ENCODE data around the gene HDGFL2.
A peak's percentile ranks its signal among the peaks of the same experiment; 100 is the strongest.
"Not testable (repeated sequence)": the region's sequence is repeated elsewhere in the genome, so short reads cannot be mapped to it uniquely, and the experiment has no call there.

HDGFL2 gene

DNA sequence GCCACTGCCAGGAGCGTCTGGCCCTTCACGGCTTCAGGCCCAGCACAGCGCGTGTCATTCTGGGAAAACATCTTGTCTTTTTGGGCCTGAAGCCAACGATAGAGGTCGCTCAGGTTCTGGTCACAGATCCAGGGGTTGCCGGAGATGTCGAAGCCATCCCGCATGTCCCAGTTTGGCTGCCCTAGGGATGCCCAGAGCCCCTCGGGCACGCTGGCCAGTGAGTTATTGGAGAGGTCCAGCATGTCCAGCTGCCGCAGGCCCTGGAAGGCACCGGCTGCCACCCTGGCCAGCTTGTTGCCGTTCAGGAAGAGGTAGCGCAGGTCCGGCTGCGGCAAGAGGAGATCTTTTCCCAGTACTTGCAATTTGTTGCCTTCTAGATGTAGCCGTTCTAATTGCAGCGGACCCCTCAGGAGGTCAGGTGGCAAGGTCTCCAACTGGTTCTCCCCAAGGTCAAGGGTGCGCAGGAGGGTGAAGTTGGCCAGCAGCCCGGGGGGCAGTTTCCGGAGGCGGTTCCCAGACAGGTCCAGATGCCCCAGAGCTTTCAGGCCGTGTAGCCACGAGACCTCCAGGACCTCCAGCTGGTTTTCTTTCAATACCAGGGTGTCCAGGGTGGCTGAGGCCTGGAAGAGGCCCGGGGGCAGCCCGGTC, 66.0 kb downstream of the HDGFL2 start:
- DNase-seq: peak; percentile 52

DNA sequence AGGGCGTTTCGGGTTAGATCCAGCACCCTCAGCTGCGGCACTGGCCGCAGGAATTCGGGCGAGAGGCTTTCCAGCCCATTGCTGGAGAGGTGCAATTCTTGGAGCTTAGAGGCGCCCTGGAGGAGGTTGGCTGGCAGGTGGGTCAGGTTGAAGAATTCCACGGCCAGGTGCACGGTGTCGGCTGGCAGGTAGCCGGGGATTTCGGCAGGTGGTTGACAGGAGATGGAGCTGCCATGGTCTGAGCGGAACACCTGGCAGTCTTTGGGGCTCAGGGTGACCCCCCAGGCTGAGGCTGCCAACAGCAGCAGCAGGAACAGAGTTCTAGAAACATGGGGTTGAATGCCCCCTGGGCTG, 66.5 kb downstream of the HDGFL2 start:
- DNase-seq: peak; percentile 92

DNA sequence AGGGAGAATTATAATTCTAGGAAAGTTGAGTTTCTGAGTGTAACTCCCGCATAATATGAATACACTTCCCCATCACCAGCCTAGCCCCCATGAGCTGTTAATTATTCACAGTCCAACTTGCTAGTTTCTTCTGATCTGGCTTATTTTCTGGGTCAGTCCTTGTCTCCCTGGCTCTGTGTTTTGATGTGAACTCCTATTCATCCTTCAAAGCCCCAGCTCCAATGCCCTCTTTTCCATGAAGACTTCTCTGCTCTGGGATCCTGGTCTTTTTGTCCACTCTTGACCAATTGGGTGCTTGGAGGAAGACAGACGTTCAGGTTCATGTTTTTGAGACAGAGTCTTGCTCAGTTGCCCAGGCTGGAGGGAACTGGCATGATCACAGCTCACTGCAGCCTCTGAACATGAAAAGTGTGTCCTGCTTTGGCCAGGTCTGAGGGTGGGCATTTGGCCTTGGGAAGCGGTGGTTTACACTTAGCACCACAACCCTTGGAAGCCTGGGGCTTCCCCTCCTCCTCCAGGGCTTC, 67.1 kb downstream of the HDGFL2 start:
- DNase-seq: no peak

DNA sequence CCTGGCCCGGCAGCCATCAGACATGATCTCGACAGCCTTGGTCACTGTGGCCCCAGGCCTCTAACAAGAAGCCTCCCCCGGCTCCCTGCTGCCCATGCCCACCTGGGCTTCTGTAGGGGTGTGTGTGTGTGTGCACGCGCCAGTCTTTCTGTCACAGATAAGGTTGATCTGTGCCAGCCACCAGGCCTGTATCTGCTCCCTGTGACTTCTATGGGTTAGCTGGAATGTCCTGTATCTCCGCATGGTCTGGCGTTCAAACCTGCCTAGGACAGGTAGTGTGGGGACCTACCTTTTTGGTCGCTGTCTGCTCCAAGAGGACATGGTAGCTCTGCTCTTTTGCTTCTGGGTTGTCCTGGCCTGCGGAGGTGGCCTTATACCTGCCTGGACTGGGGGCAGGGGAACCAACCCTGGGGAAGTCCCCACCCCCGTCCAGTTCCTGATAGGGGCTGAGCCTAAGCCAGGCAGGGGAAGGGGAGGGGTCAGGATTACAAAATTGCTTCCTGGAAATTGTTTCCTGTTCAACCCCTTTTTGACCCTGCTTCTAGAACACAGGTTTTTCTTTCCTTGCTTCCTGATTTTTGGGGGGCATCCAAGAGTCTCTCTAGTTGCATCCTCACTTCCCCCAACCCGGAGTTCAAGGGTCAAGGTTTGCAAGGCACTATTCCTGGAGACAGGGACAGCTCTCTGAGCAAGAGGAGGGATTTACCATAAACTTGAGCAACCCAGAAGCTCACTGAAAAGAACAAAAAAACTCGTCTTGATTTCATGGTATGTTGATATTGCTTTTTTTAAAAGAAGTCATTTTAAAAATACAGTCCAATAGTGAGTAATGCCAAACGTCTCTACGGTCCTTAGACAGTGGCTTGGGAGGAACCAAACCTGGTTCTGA, 67.8 kb downstream of the HDGFL2 start, which contains the start of gene LRG1:
Gene LRG1, minus strand, starts transcription at position 344 of the 889 bp plus-strand sequence. Its CDS starts 23 bp downstream, at position 321.
- DNase-seq: no peak

DNA sequence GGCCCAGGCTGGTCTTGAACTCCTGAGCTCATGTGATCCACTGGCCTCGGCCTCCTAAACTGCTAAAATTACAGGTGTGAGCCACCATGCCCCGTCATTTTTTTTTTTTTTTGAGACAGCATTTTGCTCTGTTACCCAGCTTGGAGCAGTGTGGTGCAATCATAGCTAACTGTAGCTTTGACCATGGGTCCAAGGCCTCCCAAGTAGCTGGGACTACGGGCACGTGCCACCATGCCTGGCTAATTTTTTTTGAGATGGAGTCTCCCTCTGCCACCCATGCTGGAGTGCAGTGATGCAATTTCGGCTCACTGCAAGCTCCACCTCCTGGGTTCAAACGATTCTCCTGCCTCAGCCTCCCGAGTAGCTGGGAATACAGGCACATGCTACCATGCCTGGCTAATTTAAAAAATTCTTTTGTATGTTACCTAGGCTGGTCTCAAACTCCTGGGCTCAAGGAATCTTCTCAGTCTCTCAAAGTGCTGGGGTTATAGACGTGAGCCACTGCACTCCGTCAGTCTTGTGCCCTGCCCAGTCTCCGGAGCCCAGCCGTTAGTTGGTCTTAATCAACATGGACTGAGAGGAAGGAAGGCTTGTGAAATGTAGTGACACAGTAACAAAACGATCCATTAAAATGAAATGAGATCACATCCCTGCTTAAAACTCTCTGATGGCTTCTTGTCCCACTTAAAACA, 69.2 kb downstream of the HDGFL2 start:
- no peak for DNase-seq

DNA sequence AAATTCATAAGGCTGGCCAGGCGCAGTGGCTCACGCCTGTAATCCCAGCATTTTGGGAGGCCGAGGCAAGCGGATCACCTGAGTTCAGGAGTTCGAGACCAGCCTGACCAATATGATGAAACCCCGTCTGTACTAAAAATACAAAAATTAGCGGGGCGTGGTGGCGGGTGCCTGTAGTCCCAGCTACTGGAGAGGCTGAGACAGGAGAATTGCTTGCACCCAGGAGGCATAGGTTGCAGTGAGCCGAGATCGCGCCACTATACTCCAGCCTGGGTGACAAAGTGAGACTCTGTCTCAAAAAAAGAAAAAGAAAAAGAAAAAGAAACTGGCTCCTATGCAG, 69.7 kb downstream of the HDGFL2 start:
- DNase-seq: not testable (repeated sequence)

DNA sequence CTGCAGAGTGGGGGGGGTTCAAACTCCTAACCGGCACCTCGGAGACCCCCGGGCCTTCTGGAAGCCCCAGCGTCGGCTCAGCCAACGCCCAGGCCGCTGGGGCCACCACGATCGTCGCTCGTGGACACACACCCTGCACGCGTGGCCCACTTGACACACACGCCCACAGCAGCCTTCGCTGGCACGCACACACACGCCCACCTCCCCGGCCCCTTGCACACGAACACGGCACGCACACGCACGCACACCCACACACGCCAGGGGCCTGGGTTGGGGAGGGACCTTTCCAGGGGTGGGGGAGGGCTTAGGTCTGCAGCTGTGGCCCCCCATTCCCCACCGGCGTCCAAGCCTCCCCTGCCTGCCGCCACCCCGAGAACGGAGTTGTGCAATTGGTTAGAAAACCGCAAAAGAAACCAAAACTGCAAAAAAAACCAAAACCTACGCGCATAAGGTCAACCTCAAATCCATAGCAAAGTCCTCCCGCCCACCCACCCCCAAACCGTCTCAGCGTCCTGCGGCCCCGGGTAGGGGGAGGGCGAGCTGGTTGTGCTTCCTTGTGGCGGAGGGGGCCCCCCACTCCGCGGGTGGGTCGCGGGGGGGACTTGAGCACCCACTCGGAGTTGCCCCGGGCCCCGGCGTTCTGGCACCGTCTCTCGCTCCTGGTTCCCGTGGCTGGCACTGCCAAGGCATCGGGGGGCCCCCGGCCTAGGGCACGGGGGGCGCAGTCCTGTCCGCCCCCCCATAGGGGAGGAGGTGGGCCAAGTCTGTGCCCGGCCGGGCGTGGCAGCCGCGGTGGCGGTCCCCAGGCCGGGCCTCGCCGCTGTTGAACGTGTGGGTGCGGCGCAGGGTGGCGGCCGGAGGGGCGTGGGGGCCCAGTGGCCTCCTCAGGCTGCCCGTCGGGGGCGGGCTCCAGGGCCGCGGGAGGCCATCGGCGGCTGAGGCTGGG, 71.1 kb downstream of the HDGFL2 start:
- DNase-seq: no peak

DNA sequence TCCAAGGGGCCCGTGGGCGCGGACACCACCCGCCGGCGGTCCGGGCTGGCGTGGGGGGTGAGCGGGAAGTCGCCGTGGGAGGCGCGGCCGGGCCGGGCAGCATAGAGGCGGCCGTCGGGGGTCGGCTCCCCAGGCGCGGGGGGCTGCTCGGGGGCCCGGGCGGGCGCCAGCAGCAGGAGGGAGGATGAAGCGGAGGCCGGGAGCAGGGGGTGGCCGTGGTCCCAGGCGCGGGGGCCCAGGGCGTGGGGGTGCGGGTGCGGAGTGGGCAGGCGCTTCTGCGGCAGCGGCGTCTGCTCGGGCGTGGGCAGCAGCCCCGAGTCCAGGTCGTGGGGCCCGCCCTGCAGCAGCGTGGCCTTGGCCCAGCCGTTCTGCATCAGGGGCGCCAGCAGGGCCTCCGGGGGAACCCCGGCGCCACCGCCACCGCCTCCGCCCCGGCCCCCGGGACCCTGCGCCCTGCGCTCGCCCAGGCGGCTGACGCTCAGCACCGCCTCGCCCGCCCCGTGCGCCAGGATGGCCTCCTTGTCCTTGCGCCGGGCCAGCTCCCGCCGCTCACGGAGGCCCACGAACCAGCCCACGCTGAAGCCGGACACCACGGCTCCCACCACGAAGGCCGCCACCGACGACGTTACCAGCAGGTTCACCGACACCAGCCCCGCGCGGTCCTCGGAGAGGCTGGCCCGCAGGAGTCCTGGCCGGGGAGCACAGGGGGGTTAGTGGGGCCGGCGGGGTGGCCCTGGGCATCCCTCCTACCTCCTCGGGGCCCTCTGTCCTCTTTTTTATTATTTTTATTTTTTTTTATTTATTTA, 71.9 kb downstream of the HDGFL2 start:
- no peak for DNase-seq

DNA sequence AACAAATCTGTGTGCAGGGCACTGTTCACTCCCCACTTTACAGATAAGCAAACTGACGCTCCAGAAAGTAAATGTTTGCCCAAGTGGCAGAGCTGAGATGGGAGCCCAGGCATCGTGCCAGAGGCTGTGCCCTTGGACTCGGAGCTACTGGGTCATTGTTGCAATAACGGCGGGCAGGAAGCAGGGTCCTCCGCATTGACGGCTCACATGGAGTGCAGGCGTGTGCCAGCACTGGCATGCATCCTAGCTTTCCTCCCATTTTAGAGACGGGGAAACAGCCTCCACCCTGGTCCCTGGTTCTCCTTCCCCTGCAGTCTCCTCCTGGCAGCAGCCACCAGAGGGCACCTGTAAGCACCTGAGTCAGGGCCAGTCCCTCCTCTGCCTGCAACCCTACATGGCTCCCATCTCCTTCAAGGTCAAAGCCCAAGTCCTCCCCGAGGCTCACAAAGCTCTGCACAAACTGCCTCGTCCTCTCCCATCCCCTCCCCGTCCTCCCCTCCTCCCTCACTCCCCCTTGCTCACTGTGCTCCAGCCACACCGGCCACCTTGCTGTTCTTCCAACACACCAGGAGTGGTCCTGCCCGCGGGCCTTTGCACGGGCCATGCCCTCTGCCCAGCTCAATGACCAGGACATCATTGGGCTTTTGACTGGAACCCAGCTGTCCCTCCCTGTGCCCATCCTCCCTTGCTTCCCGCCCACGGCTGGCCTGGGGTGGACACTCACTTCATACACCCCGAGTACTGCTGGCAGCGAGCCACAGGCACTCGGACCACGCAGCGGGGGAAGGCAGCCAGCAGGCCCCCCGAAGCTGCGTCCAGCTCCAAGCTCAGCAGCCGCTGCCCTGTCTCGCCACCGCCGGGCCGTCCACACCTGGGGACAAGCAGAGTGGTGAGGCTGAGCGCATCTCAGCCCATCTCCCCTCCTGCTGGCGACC, 75.5 kb downstream of the HDGFL2 start:
- DNase-seq: no peak

DNA sequence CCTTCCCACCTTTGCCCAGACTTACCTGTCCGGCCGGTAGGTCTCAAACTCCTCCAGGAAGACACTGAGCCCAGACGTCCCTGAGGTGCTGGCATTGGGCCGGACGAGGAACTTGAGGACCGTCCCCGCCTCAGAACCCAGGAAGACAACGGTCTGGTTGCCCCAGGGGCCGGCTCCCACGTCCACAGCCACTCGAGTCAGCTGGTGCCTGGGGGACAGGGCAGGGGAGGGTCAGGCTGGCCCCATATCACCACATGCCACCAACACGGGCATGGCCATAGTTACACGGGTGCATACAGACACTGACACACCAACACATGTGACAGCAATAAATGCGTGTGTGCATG, 76.1 kb downstream of the HDGFL2 start:
- DNase-seq: no peak

DNA sequence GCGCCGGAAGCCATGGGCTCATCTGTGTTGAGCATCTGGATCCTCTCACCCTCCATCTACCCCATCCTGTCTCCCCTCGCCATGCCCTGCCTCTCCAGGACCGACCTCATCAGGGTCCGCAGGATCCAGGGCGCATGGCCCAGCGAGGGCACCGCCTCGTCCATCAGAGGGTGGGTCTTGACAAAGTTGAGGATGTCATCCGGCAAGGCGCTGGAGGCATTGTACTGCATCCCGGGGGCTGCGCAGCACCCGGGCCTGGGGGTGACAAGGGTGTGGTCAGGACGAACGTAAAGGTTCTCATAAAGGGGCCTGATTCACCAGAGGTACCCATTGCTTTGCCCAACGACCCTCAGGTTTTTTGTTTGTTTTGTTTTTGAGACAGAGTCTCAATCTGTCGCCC, 77.9 kb downstream of the HDGFL2 start:
- DNase-seq: no peak

DNA sequence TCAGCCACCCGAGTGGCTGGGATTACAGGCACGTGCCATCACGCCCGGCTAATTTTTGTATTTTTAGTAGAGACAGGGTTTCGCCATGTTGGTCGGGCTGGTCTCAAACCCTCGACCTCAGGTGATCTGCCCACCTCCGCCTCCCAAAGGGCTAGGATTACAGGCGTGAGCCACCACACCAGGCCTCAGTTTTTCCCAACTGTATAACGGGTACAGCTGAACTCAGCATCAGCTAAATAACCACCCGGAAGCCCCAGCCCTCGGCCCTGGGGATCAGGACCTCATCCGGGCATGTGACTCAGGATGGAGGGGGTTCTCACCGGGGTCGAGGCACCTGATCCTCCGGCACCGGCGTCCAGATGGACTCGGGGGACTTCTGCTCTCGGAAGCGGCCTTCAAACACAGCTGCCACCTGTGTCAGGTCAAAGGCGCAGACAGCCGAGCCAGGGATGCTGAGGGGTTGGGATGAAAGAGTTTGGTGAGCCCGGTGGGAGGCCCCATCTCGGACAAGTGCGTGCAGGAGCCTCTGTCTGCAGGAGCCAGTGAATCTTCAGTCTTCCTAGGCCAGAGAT, 78.5 kb downstream of the HDGFL2 start:
- DNase-seq: no peak
